ENCODE data around the gene AOPEP. TPM values are rescaled to one million over a fixed set of nuclear protein-coding genes. Genes with fewer than 3 reads are reported as not detected.

Gene AOPEP
- total and polyA plus RNA-seq, 3 donors from 2014 or later: 31.4 to 95.0 (median 80.4) TPM

DNA sequence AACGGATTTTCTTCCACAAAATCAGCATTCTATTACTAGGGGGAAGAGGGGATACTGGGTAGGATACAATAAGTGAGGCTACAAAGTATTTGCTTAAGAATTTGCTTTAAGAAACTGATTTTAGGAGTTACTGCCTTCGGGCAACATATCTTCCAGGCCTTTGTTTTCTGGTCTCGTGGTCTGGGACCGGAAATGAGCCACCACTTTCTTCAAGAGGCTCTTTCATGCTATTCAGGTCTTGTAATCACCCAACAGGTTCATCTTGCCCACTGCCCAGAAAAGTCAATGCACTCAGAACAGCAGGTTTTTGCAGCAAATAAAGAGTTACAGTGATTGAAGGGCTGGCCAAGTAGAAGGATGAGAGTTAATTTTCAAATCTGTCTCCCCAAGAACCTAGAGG, 6.6 kb upstream of the AOPEP start:
- TF ChIP-seq, protein P1, sequence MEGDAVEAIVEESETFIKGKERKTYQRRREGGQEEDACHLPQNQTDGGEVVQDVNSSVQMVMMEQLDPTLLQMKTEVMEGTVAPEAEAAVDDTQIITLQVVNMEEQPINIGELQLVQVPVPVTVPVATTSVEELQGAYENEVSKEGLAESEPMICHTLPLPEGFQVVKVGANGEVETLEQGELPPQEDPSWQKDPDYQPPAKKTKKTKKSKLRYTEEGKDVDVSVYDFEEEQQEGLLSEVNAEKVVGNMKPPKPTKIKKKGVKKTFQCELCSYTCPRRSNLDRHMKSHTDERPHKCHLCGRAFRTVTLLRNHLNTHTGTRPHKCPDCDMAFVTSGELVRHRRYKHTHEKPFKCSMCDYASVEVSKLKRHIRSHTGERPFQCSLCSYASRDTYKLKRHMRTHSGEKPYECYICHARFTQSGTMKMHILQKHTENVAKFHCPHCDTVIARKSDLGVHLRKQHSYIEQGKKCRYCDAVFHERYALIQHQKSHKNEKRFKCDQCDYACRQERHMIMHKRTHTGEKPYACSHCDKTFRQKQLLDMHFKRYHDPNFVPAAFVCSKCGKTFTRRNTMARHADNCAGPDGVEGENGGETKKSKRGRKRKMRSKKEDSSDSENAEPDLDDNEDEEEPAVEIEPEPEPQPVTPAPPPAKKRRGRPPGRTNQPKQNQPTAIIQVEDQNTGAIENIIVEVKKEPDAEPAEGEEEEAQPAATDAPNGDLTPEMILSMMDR (IDR thresholded peaks at IDR 0.05): no peak
- TF ChIP-seq POLR2A (IDR thresholded peaks at IDR 0.05): no peak
- Histone ChIP-seq H3K27me3 (no peaks in the 10 kb centered on the region), H3K36me3 (ENCODE audit: low read depth, missing control alignments) (no peaks in the 10 kb centered on the region), H3K27ac (no peak overlapping the region), H3K4me1 (no peaks in the 10 kb centered on the region), H3K4me3 (no peak overlapping the region), H3K9me3 (no peaks in the 10 kb centered on the region)
- DNase-seq: no peak
- 89 to 94% methylated on average over 4 of the region's 4 CpGs for WGBS, 2 donors
- intact Hi-C loops (cut with DNase I; ENCODE audit: low total_unique reads): no loop called here

- no peak for DNase-seq
- no peaks in the 10 kb centered on the region for H3K36me3 ChIP-seq (ENCODE audit: low read depth, missing control alignments)
- no peaks in the 10 kb centered on the region for H3K9me3 ChIP-seq
- no peaks in the 10 kb centered on the region for H3K27me3 ChIP-seq
- 83 to 84% methylated on average over 5 of the region's 5 CpGs for WGBS, 2 donors
- no peak overlapping the region for H3K27ac ChIP-seq
- no peak overlapping the region for H3K4me3 ChIP-seq
- TF ChIP-seq POLR2A (IDR thresholded peaks at IDR 0.05): no peak
- no peaks in the 10 kb centered on the region for H3K4me1 ChIP-seq
- intact Hi-C loops (cut with DNase I; ENCODE audit: low total_unique reads): no loop called here
Observed at GRCh38 chr9:94720846-94721549, 5.5 kb upstream of the AOPEP start.

- no peaks in the 10 kb centered on the region for H3K4me1 ChIP-seq
- DNase-seq: no peak
- H3K27me3 ChIP-seq: no peaks in the 10 kb centered on the region
- TF ChIP-seq POLR2A (IDR thresholded peaks at IDR 0.05): no peak
- TF ChIP-seq, protein P1 (IDR thresholded peaks at IDR 0.05): no peak
- intact Hi-C loops (cut with DNase I; ENCODE audit: low total_unique reads): no loop called here
- no peaks in the 10 kb centered on the region for H3K9me3 ChIP-seq
- no peaks in the 10 kb centered on the region for H3K36me3 ChIP-seq (ENCODE audit: low read depth, missing control alignments)
- no peak overlapping the region for H3K27ac ChIP-seq
- no peak overlapping the region for H3K4me3 ChIP-seq
- WGBS, 2 donors: 88 to 97% methylated on average over 2 of the region's 2 CpGs
Observed at GRCh38 chr9:94721754-94722153, 4.7 kb upstream of the AOPEP start.

GRCh38 chr9:94725293-94725692, 1.2 kb upstream of the AOPEP start:
- intact Hi-C loops (cut with DNase I; ENCODE audit: low total_unique reads): no loop called here
- H3K4me3 ChIP-seq: no peak overlapping the region
- H3K36me3 ChIP-seq (ENCODE audit: low read depth, missing control alignments): no peaks in the 10 kb centered on the region
- peaks cover 3% of the 10 kb centered on the region for H3K4me1 ChIP-seq
- 67 to 72% methylated on average over 3 of the region's 3 CpGs for WGBS, 2 donors
- no peaks in the 10 kb centered on the region for H3K27me3 ChIP-seq
- no peaks in the 10 kb centered on the region for H3K9me3 ChIP-seq
- TF ChIP-seq, protein P1 (IDR thresholded peaks at IDR 0.05): no peak
- TF ChIP-seq POLR2A (IDR thresholded peaks at IDR 0.05): no peak
- no peak for DNase-seq
- no peak overlapping the region for H3K27ac ChIP-seq

- H3K27me3 ChIP-seq: no peaks in the 10 kb centered on the region
- no peaks in the 10 kb centered on the region for H3K9me3 ChIP-seq
- WGBS, 2 donors: 71 to 74% methylated on average over 6 of the region's 6 CpGs
- peaks cover 3% of the 10 kb centered on the region for H3K4me1 ChIP-seq
- DNase-seq: no peak
- H3K27ac ChIP-seq: no peak overlapping the region
- TF ChIP-seq POLR2A (IDR thresholded peaks at IDR 0.05): no peak
- TF ChIP-seq, protein P1 (IDR thresholded peaks at IDR 0.05): no peak
- intact Hi-C loops (cut with DNase I; ENCODE audit: low total_unique reads): no loop called here
- H3K4me3 ChIP-seq: no peak overlapping the region
- no peaks in the 10 kb centered on the region for H3K36me3 ChIP-seq (ENCODE audit: low read depth, missing control alignments)
Observed at GRCh38 chr9:94728719-94729118, 2.2 kb downstream of the AOPEP start.

All from testis (tissue), 3 donors.